Activated T-helper 1 cell treated with Interleukin-2 at 50 U/mL for 16 hours (primary cell): Measurements from ENCODE around the gene FOXO3.
A peak's percentile ranks its signal among the peaks of the same experiment; 100 is the strongest.
"Not testable (repeated sequence)": the region's sequence is repeated elsewhere in the genome, so short reads cannot be mapped to it uniquely, and the experiment has no call there.

Source experiments
- DNase-seq: peaks from one replicate; pipeline ENCODE4 v3.0.0-alpha.2; 2020; ENCODE audit warnings: low read depth

The FOXO3 gene

GRCh38 chr6:108560463-108561308 lies at the start of gene FOXO3:
TSS of gene FOXO3 (plus strand) at chr6:108560917. CDS start at chr6:108561209, 292 bp downstream.
- DNase-seq = peak; percentile 57

GRCh38 chr6:108518714-108519576 lies 41.8 kb upstream of the FOXO3 start:
- DNase-seq = no peak

DNA sequence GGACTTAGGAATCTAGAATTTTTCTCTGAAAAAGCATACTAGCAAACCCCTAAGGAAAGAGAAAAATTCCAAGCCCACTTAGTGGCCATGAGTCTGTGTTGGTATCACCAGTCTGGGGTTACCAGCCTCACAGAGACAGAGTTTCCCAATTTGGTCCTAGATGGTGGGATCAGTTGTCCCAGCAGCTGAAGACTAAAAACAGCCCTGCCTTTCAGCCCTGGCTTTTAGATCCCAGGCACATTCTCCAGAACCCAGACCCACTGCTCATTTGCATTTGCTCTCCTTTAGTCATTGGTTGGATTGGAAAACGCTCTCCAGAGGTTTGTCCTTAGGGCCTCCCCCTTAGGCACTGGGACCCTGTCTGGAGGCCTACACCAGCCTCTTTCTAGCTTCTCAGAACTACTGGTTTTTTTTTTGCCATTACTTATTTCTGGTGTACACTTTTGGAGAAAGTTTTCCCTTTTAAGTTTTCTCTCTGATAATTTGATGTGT lies 39.1 kb upstream of the FOXO3 start:
- no peak for DNase-seq

GRCh38 chr6:108523697-108524096 lies 37.0 kb upstream of the FOXO3 start:
- DNase-seq = no peak

DNA sequence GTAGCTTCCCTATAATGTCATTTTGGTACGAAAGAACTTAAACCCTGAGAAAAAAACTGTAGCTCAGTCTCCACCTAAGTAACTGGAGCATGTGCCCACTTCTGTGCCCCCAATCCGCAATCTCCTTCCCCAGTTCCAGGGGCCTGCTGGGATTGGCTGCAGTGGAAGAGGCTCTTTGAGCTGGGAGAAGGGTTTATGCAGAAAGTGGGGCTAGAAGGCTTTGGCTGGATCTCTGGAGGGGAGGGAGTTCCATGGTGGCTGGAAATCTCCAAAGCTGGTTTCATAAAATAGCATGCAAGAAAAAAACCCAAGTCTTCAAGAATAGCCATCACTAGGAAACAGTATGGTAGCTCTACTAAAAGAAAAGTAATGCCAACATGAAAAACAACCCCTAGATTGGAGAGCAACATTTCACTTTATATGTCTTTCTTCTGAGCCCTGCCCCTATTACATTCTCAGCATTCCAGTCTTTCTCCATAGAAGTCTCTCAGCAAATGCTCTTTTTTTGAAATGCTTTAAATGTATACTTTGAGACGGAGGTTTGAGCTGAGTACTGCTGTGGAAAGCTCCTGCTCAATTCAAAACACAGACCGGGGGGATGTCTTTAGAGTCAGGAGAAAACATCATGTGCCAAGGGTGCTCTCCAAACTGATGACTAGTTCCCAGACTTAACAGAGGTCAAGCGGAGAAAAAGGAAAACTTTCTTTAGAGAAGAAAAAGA lies 36.0 kb upstream of the FOXO3 start:
- DNase-seq = no peak

DNA sequence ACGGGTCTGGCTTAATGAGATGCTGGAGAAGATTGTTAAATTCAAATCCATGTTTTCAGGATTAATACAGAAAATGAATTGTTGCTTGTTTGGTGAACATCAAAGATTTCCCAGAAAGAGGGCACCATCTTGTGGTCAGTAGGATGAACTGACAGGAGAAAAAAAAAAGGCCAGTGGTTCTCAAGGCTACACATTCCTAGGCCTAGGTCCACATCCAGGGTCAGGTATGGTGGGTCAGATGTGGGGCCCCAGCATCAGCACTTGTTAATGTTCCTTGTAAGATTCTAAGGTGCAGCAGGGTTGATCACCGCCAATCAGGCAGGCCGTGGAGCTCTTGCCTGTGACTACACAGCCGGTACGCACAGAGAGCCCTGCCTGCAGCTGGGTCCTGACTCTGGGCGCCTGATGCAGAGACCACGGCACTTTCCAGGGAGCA lies 34.0 kb upstream of the FOXO3 start:
- DNase-seq = no peak

DNA sequence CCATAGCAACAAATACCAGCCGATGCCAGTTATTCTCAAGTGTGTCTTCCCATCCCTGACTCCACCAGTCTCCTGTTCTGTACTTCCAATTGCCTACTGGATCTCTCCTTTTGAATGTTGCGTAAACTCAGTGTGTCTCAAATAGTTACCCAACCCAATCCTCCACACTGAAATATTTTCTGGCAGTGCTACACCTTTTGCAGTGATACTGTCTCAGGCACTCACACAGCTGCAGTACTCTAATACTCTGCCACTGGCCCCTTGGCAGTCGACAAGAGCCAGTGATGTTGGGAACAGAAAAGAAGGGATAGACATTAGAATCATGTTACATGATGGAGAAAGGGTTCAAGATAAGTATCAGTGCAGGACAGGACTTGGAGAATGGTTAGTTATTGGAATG lies 31.8 kb upstream of the FOXO3 start:
- no peak for DNase-seq

GRCh38 chr6:108531332-108531731 lies 29.4 kb upstream of the FOXO3 start:
- no peak for DNase-seq

GRCh38 chr6:108535114-108535742 lies 25.5 kb upstream of the FOXO3 start:
- DNase-seq = no peak

DNA sequence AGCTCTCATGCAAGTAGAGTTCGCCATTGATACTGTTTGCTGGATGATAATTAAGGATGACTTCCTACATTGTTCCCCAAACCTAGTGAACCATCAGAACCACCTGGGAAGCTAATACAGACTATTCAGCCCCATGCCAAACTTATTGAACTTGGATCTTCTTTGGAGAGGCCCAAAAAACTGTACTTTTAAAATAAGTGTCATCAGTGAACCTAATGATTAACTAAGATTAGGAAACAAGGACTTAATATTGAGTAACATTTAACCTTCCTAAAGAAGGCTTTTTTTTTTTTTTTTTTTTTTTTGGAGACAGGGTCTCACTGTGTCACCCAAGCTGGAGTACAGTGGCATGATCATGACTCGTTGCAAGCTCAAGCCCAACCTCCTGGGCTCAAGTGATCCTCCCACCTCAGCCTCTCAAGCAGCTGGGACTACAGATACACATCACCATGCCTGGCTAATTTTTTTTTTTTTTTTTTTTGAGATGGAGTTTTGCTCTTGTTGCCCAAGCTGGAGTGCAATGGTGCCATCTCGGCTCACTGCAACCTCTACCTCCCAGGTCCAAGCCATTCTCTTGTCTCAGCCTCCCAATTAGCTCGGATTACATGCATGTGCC lies 24.7 kb upstream of the FOXO3 start:
- DNase-seq = not testable (repeated sequence)

DNA sequence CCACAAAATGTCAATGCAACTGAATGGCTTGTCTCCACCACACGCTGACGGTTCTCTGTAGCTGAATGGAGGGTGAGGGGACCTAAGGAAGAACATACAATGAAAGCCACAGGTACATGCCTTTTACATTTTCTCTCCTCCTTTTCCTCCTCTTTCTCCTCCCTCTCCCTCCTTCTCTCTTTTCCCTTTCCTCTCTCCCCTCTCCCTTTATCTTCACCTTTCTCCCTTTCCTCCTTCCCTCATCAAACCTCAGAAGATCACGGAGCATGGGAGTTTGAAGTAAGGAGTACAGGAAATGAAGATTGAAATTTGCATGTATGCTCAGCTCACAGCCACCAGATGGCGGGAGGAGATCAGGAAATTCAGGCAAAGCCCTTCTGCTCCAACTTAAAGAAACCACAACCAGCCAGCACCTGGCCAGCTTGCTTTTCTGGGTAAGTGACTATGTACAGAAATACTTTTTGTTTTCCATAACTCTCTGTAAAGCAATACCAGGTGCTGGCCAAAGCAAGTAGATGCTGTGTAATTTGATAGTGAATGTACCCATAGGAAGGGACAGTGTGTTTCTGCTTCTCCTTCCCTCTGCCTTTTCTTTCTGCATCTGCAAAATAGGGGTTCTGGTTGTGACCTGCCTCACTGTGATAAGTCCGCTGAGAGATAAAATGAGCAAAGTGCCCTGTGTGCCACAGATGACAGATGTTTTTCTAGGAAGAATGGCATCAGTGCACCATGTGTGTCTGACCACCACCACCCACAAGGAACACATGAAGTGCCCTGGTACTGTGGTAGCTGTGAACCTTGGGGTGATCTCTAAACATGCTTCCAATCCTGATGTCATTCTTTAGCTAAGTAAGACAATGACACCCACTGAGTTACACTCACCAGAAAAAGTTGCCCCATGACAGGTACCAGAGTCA lies 18.6 kb upstream of the FOXO3 start:
- peak; percentile 42 for DNase-seq

GRCh38 chr6:108543175-108543940 lies 17.4 kb upstream of the FOXO3 start:
- no peak for DNase-seq

DNA sequence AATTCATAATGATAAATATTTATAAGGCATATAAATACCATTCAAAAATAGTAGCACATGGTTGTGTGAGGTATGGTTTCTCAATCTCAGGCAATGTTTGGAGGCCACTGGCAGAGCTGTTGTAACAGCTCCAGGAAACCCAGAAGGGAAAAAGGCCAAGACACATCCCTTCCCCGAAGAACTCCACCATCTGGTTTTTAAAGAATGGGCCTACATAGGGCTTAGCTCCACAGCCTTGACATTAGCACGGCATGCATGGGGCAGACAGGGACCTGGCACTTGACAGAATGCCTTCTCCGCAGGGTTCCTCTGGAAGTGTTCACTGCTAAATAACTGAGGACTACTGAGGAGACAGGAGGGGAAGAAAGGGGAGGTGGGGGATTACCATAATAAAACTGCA lies 16.1 kb upstream of the FOXO3 start:
- no peak for DNase-seq

- no peak for DNase-seq
Observed at GRCh38 chr6:108546079-108547049, 14.4 kb upstream of the FOXO3 start.

GRCh38 chr6:108549241-108549640 lies 11.5 kb upstream of the FOXO3 start:
- no peak for DNase-seq

- DNase-seq = no peak
Observed at GRCh38 chr6:108549741-108550140, 11.0 kb upstream of the FOXO3 start.

DNA sequence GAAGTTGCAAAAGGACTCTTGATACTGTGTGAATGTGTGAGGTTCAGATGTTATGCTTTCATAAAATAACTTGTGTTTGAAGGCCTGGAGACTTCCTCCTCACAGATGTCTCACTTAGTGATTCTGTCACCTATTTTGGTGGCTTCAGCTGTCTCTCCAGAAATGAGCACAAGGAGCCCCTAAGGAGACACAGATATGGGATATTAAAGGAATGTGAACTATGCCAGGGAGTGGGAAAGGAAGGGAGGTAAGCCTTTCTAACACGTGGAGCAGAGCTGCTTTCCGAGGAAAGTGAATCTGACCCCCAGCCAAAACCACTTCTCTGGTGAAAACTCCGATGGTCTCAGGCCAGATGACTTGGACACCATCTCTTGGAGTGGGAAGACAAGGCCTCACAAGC lies 10.5 kb upstream of the FOXO3 start:
- DNase-seq = no peak

- DNase-seq = no peak
Observed at GRCh38 chr6:108555399-108556052, 5.2 kb upstream of the FOXO3 start.
